ENCODE data around the gene TSKU. TPM values are rescaled to one million over a fixed set of nuclear protein-coding genes. Genes with fewer than 3 reads are reported as not detected.

TSKU gene
- total RNA-seq, 1 experiment from 2014 or later: 45.2 TPM

GRCh38 chr11:76752321-76753143 is 30.6 kb upstream of the TSKU start:
- DNase-seq (ENCODE audit: low read depth): peak; percentile 98

- DNase-seq (ENCODE audit: low read depth): no peak
Measured at GRCh38 chr11:76753449-76753848, 29.7 kb upstream of the TSKU start.

- DNase-seq (ENCODE audit: low read depth): no peak
Measured at GRCh38 chr11:76753950-76754349, 29.2 kb upstream of the TSKU start.

GRCh38 chr11:76756341-76756741 is 26.8 kb upstream of the TSKU start:
- peak; percentile 41 for DNase-seq (ENCODE audit: low read depth)

DNA sequence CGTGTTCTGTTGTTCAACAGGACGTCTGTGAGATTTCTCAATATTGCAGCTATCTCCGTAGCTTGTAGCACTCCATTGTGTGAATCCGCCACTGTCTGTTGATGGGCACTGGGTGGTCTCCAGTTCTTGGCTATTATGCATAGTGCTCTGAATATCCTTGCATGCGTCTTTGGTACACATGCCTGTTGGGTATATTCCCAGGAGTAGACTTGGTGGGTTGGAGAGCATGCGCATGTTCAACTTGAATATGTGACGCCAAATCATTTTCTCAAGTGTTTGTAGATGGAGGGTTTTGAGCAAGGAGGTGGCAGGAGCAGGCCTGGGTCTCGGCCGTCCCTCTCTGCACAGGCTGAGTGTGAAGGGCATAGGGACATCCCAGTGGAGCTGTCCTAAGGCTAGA is 24.8 kb upstream of the TSKU start:
- no peak for DNase-seq (ENCODE audit: low read depth)

DNA sequence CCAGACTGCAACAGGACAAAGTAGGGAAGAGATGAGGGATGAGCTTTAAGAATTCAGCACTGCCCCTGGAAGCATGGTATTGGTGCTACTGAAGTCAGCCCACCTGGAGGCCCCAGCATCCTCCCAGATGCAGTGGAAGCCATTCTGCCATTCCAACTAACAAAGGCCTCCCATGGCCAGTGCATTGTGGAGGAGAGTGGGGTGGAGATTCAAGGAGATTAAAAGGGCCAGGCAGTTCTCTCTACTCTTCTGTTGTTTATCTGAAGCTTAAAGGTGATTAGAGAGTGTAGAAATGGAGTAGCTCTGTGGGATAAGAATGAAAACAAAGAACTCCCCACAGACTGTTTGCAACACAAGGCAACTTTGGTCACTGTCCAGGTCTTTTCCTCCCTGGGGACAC is 24.1 kb upstream of the TSKU start:
- no peak for DNase-seq (ENCODE audit: low read depth)

DNA sequence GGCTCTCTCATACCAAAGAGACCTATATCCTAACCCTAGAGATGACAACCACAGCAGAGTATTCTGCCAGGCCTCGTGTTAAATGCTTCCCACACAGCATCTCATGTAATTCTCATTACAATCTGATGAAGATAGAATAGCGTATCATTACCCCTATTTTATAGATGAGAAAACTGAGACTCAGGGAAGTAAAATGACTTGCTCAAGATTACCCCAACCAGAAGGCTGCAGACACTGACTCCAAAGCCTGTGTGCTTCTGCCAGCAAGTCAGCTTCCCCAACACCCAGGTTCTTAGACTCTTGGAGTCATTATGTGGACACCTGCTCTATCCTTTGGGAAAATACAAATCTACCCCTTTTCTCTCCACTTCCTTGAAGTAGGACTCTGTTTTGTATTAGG is 23.6 kb upstream of the TSKU start:
- DNase-seq (ENCODE audit: low read depth): no peak

- DNase-seq (ENCODE audit: low read depth): no peak
Measured at GRCh38 chr11:76760236-76760635, 22.9 kb upstream of the TSKU start.

- DNase-seq (ENCODE audit: low read depth): no peak
Measured at GRCh38 chr11:76761718-76762355, 21.3 kb upstream of the TSKU start.

GRCh38 chr11:76762356-76762752 is 20.8 kb upstream of the TSKU start:
- no peak for DNase-seq (ENCODE audit: low read depth)

DNA sequence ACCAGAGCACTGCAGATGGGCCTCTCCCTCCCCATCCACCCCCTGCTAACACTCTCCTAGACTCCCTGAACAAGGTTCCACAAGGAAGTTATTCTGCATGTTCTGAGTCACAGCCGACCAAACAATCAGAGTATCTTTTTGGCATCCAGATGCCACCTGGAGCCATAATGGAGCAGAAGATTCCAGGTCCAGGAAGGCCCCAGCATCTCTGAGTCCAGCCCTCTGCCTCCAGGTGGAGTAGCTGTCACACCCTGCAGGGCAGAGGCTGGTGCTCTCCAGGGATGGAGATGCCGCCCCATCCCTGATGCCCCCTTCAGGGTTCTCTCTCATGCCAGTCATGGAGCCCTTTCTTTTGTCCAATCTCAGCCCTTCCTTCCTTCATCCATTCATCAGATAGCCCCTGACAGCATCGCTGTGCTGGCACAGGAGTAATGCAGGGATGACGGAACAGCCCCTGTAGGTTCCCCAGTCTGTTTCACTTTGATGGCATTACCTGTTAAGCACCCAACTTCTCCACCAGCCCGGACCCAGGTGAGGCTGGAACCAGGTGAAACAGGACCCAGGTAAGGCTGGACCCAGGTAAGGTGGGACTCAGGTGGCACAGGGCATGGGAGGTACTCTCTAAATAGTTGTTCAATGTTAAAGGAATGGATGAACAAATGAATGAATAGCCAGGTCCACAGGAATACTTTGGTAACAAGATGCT is 20.1 kb upstream of the TSKU start:
- no peak for DNase-seq (ENCODE audit: low read depth)

GRCh38 chr11:76763573-76764346 is 19.4 kb upstream of the TSKU start:
- peak; percentile 91 for DNase-seq (ENCODE audit: low read depth)

DNA sequence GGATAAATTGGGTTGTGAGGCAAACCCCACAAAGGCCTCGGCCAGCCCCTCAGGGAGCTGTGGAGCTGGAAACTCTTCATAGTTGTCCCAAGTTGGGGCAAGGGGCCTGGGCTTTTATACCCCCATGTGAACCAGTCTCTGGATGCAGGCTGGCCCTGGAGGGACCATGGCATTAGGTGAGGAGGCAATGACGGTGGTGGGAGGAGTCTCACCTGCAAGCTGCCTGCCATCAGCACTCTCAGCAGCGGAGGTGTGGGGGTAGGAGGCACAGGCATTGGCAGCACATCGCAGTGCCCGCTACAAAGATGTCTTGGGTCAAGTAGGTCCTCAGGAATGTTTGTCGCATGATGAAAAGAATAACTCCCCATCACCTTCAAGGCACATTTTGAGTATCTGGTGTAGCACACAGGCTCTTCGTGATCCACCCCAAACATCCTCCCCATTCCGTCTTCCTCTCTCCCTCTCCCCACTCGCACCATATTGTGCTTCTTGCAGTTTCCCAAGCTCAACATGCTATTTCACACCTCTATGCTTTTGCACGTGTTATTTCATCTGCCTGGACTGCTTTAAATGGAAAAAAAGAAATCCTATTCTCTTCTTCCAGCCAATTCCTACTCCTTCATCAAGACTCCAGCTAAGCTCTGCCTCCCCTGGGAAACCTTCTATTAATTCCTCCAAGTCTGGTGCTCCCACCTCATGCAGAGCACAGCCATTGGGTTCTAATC is 18.1 kb upstream of the TSKU start:
- DNase-seq (ENCODE audit: low read depth): no peak

DNA sequence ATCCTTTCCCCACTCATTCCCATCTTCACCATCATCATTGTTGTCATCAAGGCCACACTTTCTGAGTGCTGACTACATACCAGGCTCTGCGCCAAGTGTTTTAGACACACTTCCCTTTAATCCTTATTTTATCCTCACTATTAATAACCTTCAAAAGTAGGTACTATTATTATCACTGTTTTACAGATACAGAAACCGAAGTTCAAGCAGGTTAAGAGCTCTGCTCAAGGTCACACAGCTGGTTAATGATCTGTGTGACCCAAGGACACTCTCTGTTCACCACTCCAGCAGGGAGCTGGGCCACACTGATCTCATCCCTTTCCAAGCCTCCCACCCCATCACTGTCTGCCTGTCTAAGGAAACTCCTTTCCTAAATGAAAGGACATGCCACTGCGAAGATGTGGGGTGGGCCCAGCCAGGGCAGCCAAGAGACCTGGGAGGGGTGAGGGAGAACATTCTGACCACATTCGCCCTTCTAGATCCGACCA is 17.2 kb upstream of the TSKU start:
- DNase-seq (ENCODE audit: low read depth): no peak

DNA sequence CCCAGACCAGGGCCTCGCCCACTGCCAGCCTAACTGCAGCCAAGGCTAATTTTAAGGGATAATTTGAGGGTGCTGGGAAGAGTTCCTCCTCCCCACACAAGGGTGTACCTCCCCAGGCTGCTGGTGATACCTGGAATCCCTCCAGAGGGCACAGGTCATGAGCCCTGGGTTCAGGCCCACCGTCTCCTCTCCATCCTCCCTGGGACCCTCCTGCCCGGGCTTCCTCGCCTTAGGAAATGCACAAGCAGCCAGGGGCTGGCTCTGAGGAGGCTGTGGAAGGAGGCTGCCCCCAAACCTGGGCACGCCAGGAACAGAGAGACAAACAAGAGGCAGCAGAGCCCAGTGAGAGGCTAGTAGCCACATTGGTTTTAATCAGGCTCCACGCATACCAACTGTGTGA is 16.6 kb upstream of the TSKU start:
- no peak for DNase-seq (ENCODE audit: low read depth)

GRCh38 chr11:76767659-76768058 is 15.5 kb upstream of the TSKU start:
- no peak for DNase-seq (ENCODE audit: low read depth)

DNA sequence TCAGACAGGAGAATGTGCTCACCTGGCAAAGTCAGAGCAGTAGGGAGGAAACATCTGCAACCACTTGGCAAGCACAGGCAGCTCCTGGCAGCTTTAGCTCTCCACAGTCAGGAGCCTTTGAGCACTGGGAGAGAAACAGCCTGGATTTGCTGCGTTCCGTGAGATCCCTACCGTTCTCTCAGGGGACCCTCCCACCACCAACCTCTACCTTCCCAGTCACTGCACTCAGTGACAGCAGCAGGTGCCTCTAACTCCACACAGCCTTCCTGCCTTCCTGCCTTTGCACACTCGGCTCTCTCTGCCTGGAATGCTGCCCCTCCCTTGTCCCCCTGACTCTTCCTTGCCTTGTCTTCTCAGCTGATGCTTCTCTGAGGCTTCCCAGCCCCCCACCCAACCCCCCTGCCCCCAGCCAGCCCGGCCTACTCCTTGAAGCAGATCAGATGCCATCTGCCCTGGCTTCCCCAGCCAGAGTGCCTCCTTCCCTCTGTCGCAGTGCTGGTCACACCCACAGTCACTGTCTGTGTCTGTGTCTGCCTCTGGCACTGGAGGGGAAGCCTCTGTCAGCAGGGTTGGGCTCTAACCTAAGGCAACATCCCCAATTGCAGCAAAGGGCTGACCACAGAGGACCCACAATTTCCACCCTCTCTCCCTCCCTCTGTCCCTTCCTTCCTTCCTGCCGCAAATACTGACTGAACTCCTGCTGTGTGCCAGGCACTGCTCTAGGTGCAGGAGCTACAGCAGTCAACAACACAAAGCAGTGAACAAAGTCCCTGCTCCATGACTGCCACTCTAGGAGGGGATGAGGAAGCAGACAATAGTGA is 14.9 kb upstream of the TSKU start:
- peak; percentile 70 for DNase-seq (ENCODE audit: low read depth)

- DNase-seq (ENCODE audit: low read depth): no peak
Measured at GRCh38 chr11:76768909-76769560, 14.1 kb upstream of the TSKU start.

DNA sequence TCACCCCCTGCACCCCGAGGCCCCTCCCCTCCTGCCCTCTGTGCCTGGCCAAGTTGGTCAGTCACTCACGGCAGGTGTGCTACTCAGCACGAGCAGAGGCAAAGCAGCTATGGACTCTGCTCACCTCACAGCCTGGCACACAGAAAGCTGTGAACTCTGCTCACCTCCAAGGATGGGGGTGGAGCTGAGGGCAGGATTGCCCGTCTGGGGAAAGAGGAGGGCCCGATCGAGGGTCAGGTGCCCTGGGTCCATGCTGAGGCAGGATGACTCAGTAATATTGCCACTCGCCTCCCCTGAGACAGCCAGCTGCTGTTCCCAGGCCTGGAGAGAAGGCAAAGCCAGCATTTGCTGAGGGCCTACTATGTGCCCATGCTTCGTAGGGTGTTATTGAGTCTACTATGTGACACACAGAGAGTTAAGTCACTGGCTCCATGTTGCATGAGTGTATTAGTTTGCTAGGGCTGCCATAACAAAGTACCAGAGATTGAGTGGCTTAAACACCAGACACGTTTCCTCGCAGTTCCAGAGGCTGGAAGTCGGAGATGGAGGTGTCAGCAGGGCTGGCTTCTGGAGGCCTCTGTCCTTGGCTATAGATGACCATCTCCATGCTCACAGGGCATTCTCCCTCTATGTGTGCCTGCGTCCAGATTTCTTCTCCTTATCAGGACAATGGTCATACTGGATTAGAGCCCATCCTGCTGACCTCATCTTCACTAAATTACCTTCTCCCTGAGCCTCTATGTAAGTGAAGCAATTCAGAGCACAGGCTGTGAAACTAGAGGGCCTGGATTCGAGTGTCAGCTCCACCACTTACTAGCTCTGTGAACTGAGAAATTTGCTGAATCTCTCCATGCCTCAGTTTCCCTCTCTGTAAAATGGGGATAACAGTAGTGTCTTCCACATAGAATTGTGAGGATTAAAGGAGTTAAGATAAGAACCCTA is 13.2 kb upstream of the TSKU start:
- peak; percentile 53 for DNase-seq (ENCODE audit: low read depth)
